PFSK-1 (cell line): ENCODE data around the gene DOCK4.

ENCODE experiments used
- FOXP2 ChIP-seq: optimal IDR thresholded peaks from 2 replicates; pipeline ENCODE3; 2011; ENCODE audit warnings: borderline replicate concordance, control low read depth, inconsistent platforms; ENCODE audit not compliant: insufficient read depth; ENCODE audit errors: extremely low read length, extremely low read depth
- POLR2AphosphoS5 ChIP-seq: IDR thresholded peaks from 2 replicates; pipeline ENCODE4 v1.6.1; 2012; ENCODE audit warnings: low read depth, mild to moderate bottlenecking, control low read depth, low read length, moderate library complexity
- SIN3A ChIP-seq: IDR thresholded peaks from 2 replicates; pipeline ENCODE4 v1.6.1; 2012; ENCODE audit warnings: mild to moderate bottlenecking, low read length, moderate library complexity, borderline replicate concordance; ENCODE audit not compliant: insufficient read depth
- TAF1 ChIP-seq: IDR thresholded peaks from 2 replicates; pipeline ENCODE4 v1.6.1; 2012; ENCODE audit warnings: low read length, control low read depth, borderline replicate concordance; ENCODE audit not compliant: insufficient read depth
- TF ChIP-seq, protein P1 (sequence below), 2 experiments: IDR thresholded peaks; 2 replicates each; pipeline versions ENCODE4 v1.6.1 to v1.8.0; 2011 to 2012; ENCODE audit warnings: low read depth in 2 of 2, low read length in 2 of 2, control low read depth in 1 of 2, inconsistent platforms in 1 of 2, mild to moderate bottlenecking in 1 of 2, moderate library complexity in 1 of 2; ENCODE audit not compliant: insufficient read depth in 1 of 2

DOCK4 gene

DNA sequence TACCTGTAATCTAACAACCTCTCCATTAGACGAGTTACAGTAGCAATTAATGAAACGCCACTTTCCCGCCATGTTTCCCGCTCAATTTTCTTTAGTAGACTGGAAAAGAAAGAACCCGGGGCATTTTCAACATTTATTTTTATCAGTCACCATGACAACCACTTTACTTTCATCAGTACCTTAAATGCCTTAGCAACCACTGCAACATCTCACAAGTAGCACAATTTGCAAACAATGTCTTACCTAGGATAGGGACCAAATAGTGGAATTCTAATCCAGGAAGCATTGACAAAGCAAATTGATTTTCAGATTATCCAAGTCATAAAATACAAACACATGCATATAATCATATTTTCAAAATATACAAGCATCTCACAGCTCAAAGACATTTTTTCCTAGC is 422.3 kb downstream of the DOCK4 start:
- TF ChIP-seq FOXP2 (no peak), TAF1 (no peak), POLR2AphosphoS5 (no peak), SIN3A (no peak)
- TF ChIP-seq, protein P1, sequence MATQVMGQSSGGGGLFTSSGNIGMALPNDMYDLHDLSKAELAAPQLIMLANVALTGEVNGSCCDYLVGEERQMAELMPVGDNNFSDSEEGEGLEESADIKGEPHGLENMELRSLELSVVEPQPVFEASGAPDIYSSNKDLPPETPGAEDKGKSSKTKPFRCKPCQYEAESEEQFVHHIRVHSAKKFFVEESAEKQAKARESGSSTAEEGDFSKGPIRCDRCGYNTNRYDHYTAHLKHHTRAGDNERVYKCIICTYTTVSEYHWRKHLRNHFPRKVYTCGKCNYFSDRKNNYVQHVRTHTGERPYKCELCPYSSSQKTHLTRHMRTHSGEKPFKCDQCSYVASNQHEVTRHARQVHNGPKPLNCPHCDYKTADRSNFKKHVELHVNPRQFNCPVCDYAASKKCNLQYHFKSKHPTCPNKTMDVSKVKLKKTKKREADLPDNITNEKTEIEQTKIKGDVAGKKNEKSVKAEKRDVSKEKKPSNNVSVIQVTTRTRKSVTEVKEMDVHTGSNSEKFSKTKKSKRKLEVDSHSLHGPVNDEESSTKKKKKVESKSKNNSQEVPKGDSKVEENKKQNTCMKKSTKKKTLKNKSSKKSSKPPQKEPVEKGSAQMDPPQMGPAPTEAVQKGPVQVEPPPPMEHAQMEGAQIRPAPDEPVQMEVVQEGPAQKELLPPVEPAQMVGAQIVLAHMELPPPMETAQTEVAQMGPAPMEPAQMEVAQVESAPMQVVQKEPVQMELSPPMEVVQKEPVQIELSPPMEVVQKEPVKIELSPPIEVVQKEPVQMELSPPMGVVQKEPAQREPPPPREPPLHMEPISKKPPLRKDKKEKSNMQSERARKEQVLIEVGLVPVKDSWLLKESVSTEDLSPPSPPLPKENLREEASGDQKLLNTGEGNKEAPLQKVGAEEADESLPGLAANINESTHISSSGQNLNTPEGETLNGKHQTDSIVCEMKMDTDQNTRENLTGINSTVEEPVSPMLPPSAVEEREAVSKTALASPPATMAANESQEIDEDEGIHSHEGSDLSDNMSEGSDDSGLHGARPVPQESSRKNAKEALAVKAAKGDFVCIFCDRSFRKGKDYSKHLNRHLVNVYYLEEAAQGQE (IDR thresholded peaks at IDR 0.05; ENCODE audit: insufficient read depth in 1 of 2, low read depth in 2 of 2, low read length in 2 of 2), result no peak

DNA sequence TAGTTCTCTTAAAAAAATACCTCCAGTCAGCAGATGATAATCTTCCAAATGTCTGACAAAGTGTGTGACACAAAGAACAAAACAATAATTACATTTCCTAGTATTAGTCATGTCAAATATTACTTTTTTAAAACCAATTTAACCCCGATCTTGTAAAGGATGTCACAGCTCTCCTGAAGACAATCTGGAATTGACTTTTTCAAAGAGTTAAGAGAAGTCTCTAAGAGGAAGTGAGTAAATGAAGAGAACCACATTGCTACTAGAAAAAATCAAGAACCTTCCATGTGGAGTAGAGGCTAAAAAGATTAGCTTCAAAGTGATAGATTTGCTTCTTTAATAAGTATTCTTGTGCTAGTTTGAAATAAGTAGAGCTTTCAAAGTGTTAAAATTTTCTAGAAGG is 425.7 kb downstream of the DOCK4 start:
- TF ChIP-seq SIN3A, result no peak

DNA sequence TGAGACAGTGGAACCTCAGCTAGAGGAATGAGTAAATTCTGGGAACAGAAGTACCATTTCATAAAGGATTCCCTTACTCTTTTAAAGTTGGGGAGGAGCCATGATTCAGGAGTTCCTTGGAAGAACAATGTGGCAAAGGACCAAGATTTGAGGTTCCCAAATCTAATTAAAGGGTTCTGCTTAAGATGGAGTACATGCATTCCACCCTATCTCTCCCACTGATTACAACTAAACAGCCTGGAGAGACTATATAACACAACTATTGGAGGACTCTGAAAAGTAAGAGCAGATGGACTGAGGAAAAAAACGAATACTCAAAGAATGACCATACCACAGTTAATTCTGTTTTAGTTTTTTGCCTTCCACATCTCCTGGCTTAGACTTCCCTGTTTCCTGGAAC is 431.0 kb downstream of the DOCK4 start:
- TF ChIP-seq TAF1 (no peak), FOXP2 (no peak), SIN3A (no peak), POLR2AphosphoS5 (no peak)
- TF ChIP-seq, protein P1 (IDR thresholded peaks at IDR 0.05; ENCODE audit: insufficient read depth in 1 of 2, low read depth in 2 of 2, low read length in 2 of 2), result no peak

DNA sequence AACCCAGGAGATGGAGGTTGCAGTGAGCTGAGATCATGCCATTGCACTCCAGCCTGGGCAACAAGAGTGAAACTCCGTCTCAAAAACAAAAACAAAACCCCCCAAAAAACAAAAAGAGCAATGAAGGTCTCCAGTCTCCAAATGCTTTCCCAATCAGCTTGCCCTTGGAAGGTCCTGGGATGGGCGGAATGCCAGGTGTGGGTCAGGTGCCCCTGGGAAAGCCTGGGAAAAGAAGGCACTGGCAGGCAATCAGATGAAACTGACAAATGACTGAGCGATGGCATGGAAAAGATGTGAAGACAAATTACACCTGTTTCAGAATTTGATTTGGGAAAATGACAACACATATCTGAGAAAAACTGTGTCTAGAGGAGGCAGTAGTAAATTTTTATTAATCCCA is 433.5 kb downstream of the DOCK4 start:
- no peak for TF ChIP-seq TAF1
- no peak for TF ChIP-seq FOXP2
- no peak for TF ChIP-seq SIN3A
- TF ChIP-seq, protein P1 (IDR thresholded peaks at IDR 0.05; ENCODE audit: insufficient read depth in 1 of 2, low read depth in 2 of 2, low read length in 2 of 2), result no peak
- TF ChIP-seq POLR2AphosphoS5, result no peak

DNA sequence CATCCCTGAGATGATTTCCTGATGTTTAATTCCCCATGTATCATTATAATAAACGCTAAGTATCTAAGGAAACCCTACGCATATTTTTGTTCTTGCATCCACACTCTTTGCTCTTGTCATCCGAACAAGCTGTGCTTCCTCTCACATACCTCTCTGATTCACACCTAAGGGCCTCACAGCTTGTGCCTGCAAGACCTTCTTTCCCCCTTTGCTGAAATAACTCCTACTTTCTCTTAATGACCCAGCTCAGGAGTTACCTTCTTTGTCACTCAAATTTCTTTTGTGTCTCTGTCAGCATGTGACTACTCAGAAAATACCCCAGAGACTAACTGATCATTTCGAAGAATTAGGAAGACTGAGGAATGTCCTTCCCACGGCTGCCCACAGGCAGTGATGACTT is 434.6 kb downstream of the DOCK4 start:
- TF ChIP-seq FOXP2, result no peak

DNA sequence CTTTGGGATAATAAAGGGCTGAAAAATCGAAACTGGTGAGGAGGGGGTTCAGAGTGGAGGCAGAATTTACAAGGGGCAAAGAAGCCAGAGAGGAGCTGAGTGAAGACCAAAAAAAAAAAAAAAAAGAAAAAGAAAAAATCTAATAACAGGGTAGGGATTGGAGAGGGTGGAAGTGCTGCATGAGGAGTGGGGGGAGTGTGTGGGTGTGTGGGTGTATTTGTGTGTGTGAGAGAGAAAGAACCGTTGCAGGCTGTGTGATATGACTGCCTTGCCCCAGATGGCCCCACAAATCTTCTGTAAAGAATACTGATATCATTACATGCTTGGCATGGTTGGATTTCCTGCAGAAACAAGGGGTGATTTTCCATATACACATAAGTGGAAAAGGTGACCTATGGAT is 436.1 kb downstream of the DOCK4 start:
- TF ChIP-seq FOXP2, result no peak
- no peak for TF ChIP-seq POLR2AphosphoS5
- TF ChIP-seq TAF1, result no peak
- TF ChIP-seq SIN3A, result no peak
- TF ChIP-seq, protein P1 (IDR thresholded peaks at IDR 0.05; ENCODE audit: insufficient read depth in 1 of 2, low read depth in 2 of 2, low read length in 2 of 2), result no peak
